Parathyroid adenoma (tissue), 2 donors: ENCODE results near the gene CNR1.
A peak's percentile ranks its signal among the peaks of the same experiment; 100 is the strongest.

ENCODE experiments used
- H2AFZ ChIP-seq: fragments of 300-600 bp; sonication (generic); one replicate; pipeline ENCODE4 v1.7.0; 2017; ENCODE audit warnings: antibody characterized with exemption, mild to moderate bottlenecking
- H3K27ac ChIP-seq: fragments of 300-600 bp; sonication (generic); one replicate; pipeline ENCODE4 v1.7.0; 2017
- H3K27me3 ChIP-seq: fragments of 300-600 bp; sonication (generic); one replicate; pipeline ENCODE4 v1.7.0; 2017; ENCODE audit warnings: low read length; ENCODE audit not compliant: control insufficient read depth, insufficient read depth
- H3K36me3 ChIP-seq: fragments of 300-600 bp; sonication (generic); one replicate; pipeline ENCODE4 v1.7.0; 2017; ENCODE audit warnings: low read length; ENCODE audit not compliant: control insufficient read depth, insufficient read depth
- H3K4me1 ChIP-seq: fragments of 300-600 bp; sonication (generic); one replicate; pipeline ENCODE4 v1.7.0; 2017; ENCODE audit warnings: control low read depth
- H3K4me2 ChIP-seq: fragments of 300-600 bp; sonication (generic); one replicate; pipeline ENCODE4 v1.7.0; 2017; ENCODE audit warnings: low read length
- H3K4me3 ChIP-seq: fragments of 300-600 bp; sonication (generic); one replicate; pipeline ENCODE4 v1.7.0; 2017; ENCODE audit warnings: low read depth, low read length
- H3K79me2 ChIP-seq: fragments of 300-600 bp; sonication (generic); one replicate; pipeline ENCODE4 v1.7.0; 2017; ENCODE audit warnings: control low read depth
- H3K9ac ChIP-seq: fragments of 300-600 bp; sonication (generic); one replicate; pipeline ENCODE4 v1.7.0; 2017; ENCODE audit warnings: mild to moderate bottlenecking
- H3K9me3 ChIP-seq: fragments of 300-600 bp; sonication (generic); one replicate; pipeline ENCODE4 v1.7.0; 2017; ENCODE audit warnings: low read length; ENCODE audit not compliant: control insufficient read depth
- TF ChIP-seq, protein P1 (sequence below): fragments of 300-600 bp; sonication (generic); IDR thresholded peaks from one replicate; pipeline ENCODE4 v1.7.0; 2017; ENCODE audit warnings: antibody characterized with exemption, mild to moderate bottlenecking
- donor health status: primary hyperparathyroidism.

The CNR1 gene

DNA sequence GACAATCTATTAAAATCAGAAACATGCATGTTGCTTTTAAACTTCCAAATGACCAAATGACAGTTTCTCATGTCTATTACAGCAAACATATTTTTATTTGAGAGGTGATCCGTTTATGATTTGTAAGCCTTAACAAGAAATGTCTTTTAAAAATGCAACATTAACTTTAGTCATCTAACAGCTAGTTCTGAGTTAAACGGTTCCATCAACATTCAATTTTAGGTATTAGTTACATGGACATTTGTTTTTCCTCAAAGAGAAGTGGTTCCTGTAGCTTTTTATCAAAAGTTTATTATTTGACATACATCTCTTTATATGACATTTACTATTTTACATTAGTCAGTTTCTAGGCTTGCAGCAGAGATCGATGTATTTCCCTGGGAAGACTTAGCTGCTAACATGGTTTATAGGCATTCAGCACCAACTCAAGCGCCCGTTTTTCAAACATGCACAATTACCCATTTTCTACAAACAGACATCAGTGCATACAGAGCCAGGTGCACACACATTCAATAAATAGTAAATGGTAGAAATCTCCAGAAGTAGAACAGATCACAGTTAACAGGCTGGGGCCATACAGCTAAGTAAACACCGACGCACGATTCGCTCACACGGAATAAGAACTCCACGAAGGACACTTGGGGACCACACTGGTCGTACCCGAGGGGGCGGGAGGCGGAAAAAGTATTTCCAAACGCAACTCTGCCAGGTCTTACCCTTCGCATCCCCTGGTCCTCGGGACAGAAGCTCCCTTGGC lies 882 bp downstream of the CNR1 start:
- Histone ChIP-seq H3K9me3 (no peaks in the 10 kb centered on the region), H3K4me2 (peak overlapping the region; percentile 61), H2AFZ (peak overlapping the region; percentile 62), H3K27me3 (peaks cover 9% of the 10 kb centered on the region), H3K4me1 (no peaks in the 10 kb centered on the region), H3K27ac (no peak overlapping the region), H3K9ac (no peak overlapping the region), H3K79me2 (no peaks in the 10 kb centered on the region), H3K36me3 (no peaks in the 10 kb centered on the region), H3K4me3 (peak overlapping the region; percentile 37)
- TF ChIP-seq, protein P1, sequence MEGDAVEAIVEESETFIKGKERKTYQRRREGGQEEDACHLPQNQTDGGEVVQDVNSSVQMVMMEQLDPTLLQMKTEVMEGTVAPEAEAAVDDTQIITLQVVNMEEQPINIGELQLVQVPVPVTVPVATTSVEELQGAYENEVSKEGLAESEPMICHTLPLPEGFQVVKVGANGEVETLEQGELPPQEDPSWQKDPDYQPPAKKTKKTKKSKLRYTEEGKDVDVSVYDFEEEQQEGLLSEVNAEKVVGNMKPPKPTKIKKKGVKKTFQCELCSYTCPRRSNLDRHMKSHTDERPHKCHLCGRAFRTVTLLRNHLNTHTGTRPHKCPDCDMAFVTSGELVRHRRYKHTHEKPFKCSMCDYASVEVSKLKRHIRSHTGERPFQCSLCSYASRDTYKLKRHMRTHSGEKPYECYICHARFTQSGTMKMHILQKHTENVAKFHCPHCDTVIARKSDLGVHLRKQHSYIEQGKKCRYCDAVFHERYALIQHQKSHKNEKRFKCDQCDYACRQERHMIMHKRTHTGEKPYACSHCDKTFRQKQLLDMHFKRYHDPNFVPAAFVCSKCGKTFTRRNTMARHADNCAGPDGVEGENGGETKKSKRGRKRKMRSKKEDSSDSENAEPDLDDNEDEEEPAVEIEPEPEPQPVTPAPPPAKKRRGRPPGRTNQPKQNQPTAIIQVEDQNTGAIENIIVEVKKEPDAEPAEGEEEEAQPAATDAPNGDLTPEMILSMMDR, result no peak

DNA sequence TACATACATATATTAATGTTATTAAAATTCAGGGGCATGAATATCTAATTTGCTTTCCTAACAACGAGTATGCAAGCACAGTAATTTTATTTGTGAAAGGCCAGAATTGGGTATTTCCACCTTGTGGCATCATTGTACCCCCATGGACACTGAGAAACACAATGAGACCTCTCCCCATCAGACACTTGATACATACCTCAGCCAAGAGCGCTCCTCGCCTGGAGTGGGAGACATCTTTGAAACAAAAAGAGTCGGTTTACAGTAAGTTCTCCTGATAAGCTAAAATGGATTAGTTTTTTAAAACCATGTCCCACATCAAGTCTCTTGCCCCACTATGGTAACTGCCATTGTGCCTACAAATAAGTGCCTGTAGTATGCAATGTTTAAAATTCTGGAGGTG lies 2.1 kb downstream of the CNR1 start:
- H3K4me1 ChIP-seq, result no peaks in the 10 kb centered on the region
- H3K9ac ChIP-seq, result no peak overlapping the region
- TF ChIP-seq, protein P1, result no peak
- H3K4me2 ChIP-seq, result no peak overlapping the region
- no peak overlapping the region for H3K27ac ChIP-seq
- H3K4me3 ChIP-seq, result no peak overlapping the region
- H2AFZ ChIP-seq, result no peak overlapping the region
- peaks cover 9% of the 10 kb centered on the region for H3K27me3 ChIP-seq
- no peaks in the 10 kb centered on the region for H3K36me3 ChIP-seq
- no peaks in the 10 kb centered on the region for H3K9me3 ChIP-seq
- no peaks in the 10 kb centered on the region for H3K79me2 ChIP-seq

DNA sequence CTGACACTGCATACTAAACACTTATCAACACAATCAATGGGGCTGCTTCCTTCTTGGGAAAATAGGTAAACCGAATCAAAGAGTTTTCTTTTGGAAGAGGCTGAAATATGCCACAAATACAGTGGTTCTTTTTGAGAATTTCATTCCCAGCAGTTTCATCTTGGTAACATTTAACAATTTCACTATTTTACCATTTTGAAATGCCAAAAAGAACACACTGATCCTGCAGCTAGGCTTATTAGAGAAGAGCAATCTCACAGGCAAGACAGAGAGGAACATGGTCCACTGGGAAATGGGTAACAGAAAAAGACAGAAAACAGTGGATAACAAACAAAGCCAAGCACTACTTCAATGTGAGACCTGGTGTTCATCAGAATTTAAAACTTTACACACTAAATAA lies 2.5 kb downstream of the CNR1 start:
- Histone ChIP-seq H3K27ac (no peak overlapping the region), H3K27me3 (peaks cover 9% of the 10 kb centered on the region), H2AFZ (no peak overlapping the region), H3K79me2 (no peaks in the 10 kb centered on the region), H3K9me3 (no peaks in the 10 kb centered on the region), H3K4me2 (no peak overlapping the region), H3K9ac (no peak overlapping the region), H3K36me3 (no peaks in the 10 kb centered on the region), H3K4me1 (no peaks in the 10 kb centered on the region), H3K4me3 (no peak overlapping the region)
- TF ChIP-seq, protein P1, result no peak

DNA sequence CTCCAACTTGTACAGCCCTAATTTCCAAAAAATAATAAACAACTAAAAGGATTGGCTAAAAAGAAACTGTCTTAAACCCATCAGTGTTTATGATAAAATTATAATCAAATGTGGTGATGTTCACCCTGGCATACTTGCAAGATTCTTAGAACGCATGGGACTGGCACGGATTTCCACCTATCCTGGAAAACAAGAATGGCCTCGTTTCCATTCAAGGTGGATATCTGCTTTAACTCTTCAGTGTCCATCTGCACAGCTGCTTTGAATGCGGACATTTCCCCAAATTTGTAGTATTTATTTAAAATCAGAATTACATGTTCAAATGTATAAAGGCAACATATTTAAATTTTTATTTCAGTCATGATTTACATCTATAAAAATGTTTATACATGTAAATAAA lies 4.2 kb downstream of the CNR1 start:
- TF ChIP-seq, protein P1, result no peak
- Histone ChIP-seq H2AFZ (no peak overlapping the region), H3K4me2 (no peak overlapping the region), H3K4me3 (no peak overlapping the region), H3K27ac (no peak overlapping the region), H3K36me3 (no peaks in the 10 kb centered on the region), H3K9ac (no peak overlapping the region), H3K79me2 (no peaks in the 10 kb centered on the region), H3K9me3 (no peaks in the 10 kb centered on the region), H3K27me3 (peaks cover 9% of the 10 kb centered on the region), H3K4me1 (no peaks in the 10 kb centered on the region)

DNA sequence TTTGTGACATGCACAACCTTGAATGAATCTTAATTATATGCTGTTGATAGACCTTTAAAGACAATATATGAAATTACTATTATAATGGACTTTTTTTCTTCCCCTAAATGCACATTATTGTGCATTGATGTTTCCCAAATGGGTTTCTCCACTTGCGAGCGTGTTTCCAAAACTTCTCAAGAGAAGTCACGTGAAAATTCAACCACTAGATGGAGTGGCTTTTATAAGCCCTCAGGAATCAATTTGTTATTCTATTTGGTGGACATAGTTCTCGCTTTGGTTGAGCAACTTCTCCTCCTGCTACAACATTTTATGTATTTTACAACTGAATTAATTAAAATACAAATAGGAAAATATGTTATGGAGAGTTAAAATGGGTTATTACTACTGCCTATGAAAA lies 9.0 kb downstream of the CNR1 start:
- H3K9me3 ChIP-seq, result no peaks in the 10 kb centered on the region
- H3K27me3 ChIP-seq, result no peaks in the 10 kb centered on the region
- H3K79me2 ChIP-seq, result no peaks in the 10 kb centered on the region
- no peak overlapping the region for H3K27ac ChIP-seq
- no peaks in the 10 kb centered on the region for H3K36me3 ChIP-seq
- no peak overlapping the region for H3K4me2 ChIP-seq
- no peak overlapping the region for H2AFZ ChIP-seq
- H3K4me3 ChIP-seq, result no peak overlapping the region
- no peak overlapping the region for H3K9ac ChIP-seq
- TF ChIP-seq, protein P1, result no peak
- no peaks in the 10 kb centered on the region for H3K4me1 ChIP-seq
